Measurements from ENCODE around the gene TMEM161A.

Gene TMEM161A

GRCh38 chr19:19094513-19094912 lies 43.8 kb downstream of the TMEM161A start:
- Histone ChIP-seq H3K4me3 (ENCODE audit: extremely low read depth, insufficient read depth, low read length, poor library complexity, severe bottlenecking) (no peak overlapping the region), H3K4me1 (ENCODE audit: control insufficient read depth, insufficient read depth, low read length, poor library complexity, severe bottlenecking) (no peaks in the 10 kb centered on the region), H3K36me3 (ENCODE audit: control insufficient read depth, insufficient read depth, low read length) (no peaks in the 10 kb centered on the region), H3K27ac (ENCODE audit: low read depth, low read length, severe bottlenecking) (no peak overlapping the region), H3K9me3 (ENCODE audit: control insufficient read depth, low read length) (no peaks in the 10 kb centered on the region)
- WGBS, 2 experiments (ENCODE audit: insufficient coverage in 2 of 2): 95 to 98% methylated on average over 5 to 7 of the region's 7 CpGs

GRCh38 chr19:19087676-19088075 lies 50.6 kb downstream of the TMEM161A start:
- 63 to 76% methylated on average over 2 of the region's 2 CpGs for WGBS, 2 experiments (ENCODE audit: insufficient coverage in 2 of 2)
- Histone ChIP-seq H3K4me3 (ENCODE audit: extremely low read depth, insufficient read depth, low read length, poor library complexity, severe bottlenecking) (no peak overlapping the region), H3K4me1 (ENCODE audit: control insufficient read depth, insufficient read depth, low read length, poor library complexity, severe bottlenecking) (no peaks in the 10 kb centered on the region), H3K36me3 (ENCODE audit: control insufficient read depth, insufficient read depth, low read length) (no peaks in the 10 kb centered on the region), H3K9me3 (ENCODE audit: control insufficient read depth, low read length) (no peaks in the 10 kb centered on the region), H3K27ac (ENCODE audit: low read depth, low read length, severe bottlenecking) (no peak overlapping the region)

GRCh38 chr19:19083413-19084178 lies 54.7 kb downstream of the TMEM161A start:
- Histone ChIP-seq H3K36me3 (ENCODE audit: control insufficient read depth, insufficient read depth, low read length) (no peaks in the 10 kb centered on the region), H3K4me3 (ENCODE audit: extremely low read depth, insufficient read depth, low read length, poor library complexity, severe bottlenecking) (no peak overlapping the region)
- WGBS, 2 experiments (ENCODE audit: insufficient coverage in 2 of 2): 79 to 92% methylated on average over 8 to 9 of the region's 10 CpGs

GRCh38 chr19:19081642-19082151 lies 56.6 kb downstream of the TMEM161A start:
- Histone ChIP-seq H3K36me3 (ENCODE audit: control insufficient read depth, insufficient read depth, low read length) (no peaks in the 10 kb centered on the region), H3K9me3 (ENCODE audit: control insufficient read depth, low read length) (no peaks in the 10 kb centered on the region), H3K4me1 (ENCODE audit: control insufficient read depth, insufficient read depth, low read length, poor library complexity, severe bottlenecking) (no peaks in the 10 kb centered on the region), H3K4me3 (ENCODE audit: extremely low read depth, insufficient read depth, low read length, poor library complexity, severe bottlenecking) (no peak overlapping the region), H3K27ac (ENCODE audit: low read depth, low read length, severe bottlenecking) (no peak overlapping the region)
- WGBS, 2 experiments (ENCODE audit: insufficient coverage in 2 of 2): 88 to 89% methylated on average over 14 to 16 of the region's 16 CpGs

More at GRCh38 chr19:19083413-19084178, 54.7 kb downstream of the TMEM161A start:
- Histone ChIP-seq H3K27ac (ENCODE audit: low read depth, low read length, severe bottlenecking) (no peak overlapping the region), H3K4me1 (ENCODE audit: control insufficient read depth, insufficient read depth, low read length, poor library complexity, severe bottlenecking) (no peaks in the 10 kb centered on the region), H3K9me3 (ENCODE audit: control insufficient read depth, low read length) (no peaks in the 10 kb centered on the region)

GRCh38 chr19:19079571-19079970 lies 58.7 kb downstream of the TMEM161A start:
- WGBS, 2 experiments (ENCODE audit: insufficient coverage in 2 of 2): 80 to 100% methylated on average over 1 of the region's 1 CpG
- H3K4me1 ChIP-seq (ENCODE audit: control insufficient read depth, insufficient read depth, low read length, poor library complexity, severe bottlenecking): no peaks in the 10 kb centered on the region
- H3K9me3 ChIP-seq (ENCODE audit: control insufficient read depth, low read length): no peaks in the 10 kb centered on the region
- H3K4me3 ChIP-seq (ENCODE audit: extremely low read depth, insufficient read depth, low read length, poor library complexity, severe bottlenecking): no peak overlapping the region
- H3K36me3 ChIP-seq (ENCODE audit: control insufficient read depth, insufficient read depth, low read length): no peaks in the 10 kb centered on the region
- H3K27ac ChIP-seq (ENCODE audit: low read depth, low read length, severe bottlenecking): no peak overlapping the region

- no peaks in the 10 kb centered on the region for H3K9me3 ChIP-seq (ENCODE audit: control insufficient read depth, low read length)
- no peak overlapping the region for H3K27ac ChIP-seq (ENCODE audit: low read depth, low read length, severe bottlenecking)
- no peaks in the 10 kb centered on the region for H3K36me3 ChIP-seq (ENCODE audit: control insufficient read depth, insufficient read depth, low read length)
- no peaks in the 10 kb centered on the region for H3K4me1 ChIP-seq (ENCODE audit: control insufficient read depth, insufficient read depth, low read length, poor library complexity, severe bottlenecking)
- H3K4me3 ChIP-seq (ENCODE audit: extremely low read depth, insufficient read depth, low read length, poor library complexity, severe bottlenecking): no peak overlapping the region
- no CpG with 5 or more reads among the region's 6 CpGs for WGBS, 2 experiments (ENCODE audit: insufficient coverage in 2 of 2)
Measured at GRCh38 chr19:19078801-19079200, 59.5 kb downstream of the TMEM161A start.

- Histone ChIP-seq H3K4me3 (ENCODE audit: extremely low read depth, insufficient read depth, low read length, poor library complexity, severe bottlenecking) (no peak overlapping the region), H3K27ac (ENCODE audit: low read depth, low read length, severe bottlenecking) (no peak overlapping the region), H3K9me3 (ENCODE audit: control insufficient read depth, low read length) (no peaks in the 10 kb centered on the region), H3K4me1 (ENCODE audit: control insufficient read depth, insufficient read depth, low read length, poor library complexity, severe bottlenecking) (no peaks in the 10 kb centered on the region), H3K36me3 (ENCODE audit: control insufficient read depth, insufficient read depth, low read length) (no peaks in the 10 kb centered on the region)
- 88 to 91% methylated on average over 3 to 7 of the region's 7 CpGs for WGBS, 2 experiments (ENCODE audit: insufficient coverage in 2 of 2)
Measured at GRCh38 chr19:19077103-19077502, 61.2 kb downstream of the TMEM161A start.

GRCh38 chr19:19076476-19076875 lies 61.8 kb downstream of the TMEM161A start:
- no peak overlapping the region for H3K4me3 ChIP-seq (ENCODE audit: extremely low read depth, insufficient read depth, low read length, poor library complexity, severe bottlenecking)
- H3K9me3 ChIP-seq (ENCODE audit: control insufficient read depth, low read length): no peaks in the 10 kb centered on the region
- H3K36me3 ChIP-seq (ENCODE audit: control insufficient read depth, insufficient read depth, low read length): no peaks in the 10 kb centered on the region
- H3K27ac ChIP-seq (ENCODE audit: low read depth, low read length, severe bottlenecking): no peak overlapping the region
- no peaks in the 10 kb centered on the region for H3K4me1 ChIP-seq (ENCODE audit: control insufficient read depth, insufficient read depth, low read length, poor library complexity, severe bottlenecking)
- no CpG with 5 or more reads among the region's 1 CpG for WGBS, 2 experiments (ENCODE audit: insufficient coverage in 2 of 2)

- H3K9me3 ChIP-seq (ENCODE audit: control insufficient read depth, low read length): no peaks in the 10 kb centered on the region
- H3K4me3 ChIP-seq (ENCODE audit: extremely low read depth, insufficient read depth, low read length, poor library complexity, severe bottlenecking): no peak overlapping the region
- no peaks in the 10 kb centered on the region for H3K36me3 ChIP-seq (ENCODE audit: control insufficient read depth, insufficient read depth, low read length)
Measured at GRCh38 chr19:19075126-19075525, 63.2 kb downstream of the TMEM161A start.

GRCh38 chr19:19074196-19074882 lies 63.9 kb downstream of the TMEM161A start:
- Histone ChIP-seq H3K4me3 (ENCODE audit: extremely low read depth, insufficient read depth, low read length, poor library complexity, severe bottlenecking) (no peak overlapping the region), H3K4me1 (ENCODE audit: control insufficient read depth, insufficient read depth, low read length, poor library complexity, severe bottlenecking) (no peaks in the 10 kb centered on the region), H3K27ac (ENCODE audit: low read depth, low read length, severe bottlenecking) (no peak overlapping the region), H3K9me3 (ENCODE audit: control insufficient read depth, low read length) (no peaks in the 10 kb centered on the region), H3K36me3 (ENCODE audit: control insufficient read depth, insufficient read depth, low read length) (no peaks in the 10 kb centered on the region)
- 89 to 90% methylated on average over 10 to 13 of the region's 13 CpGs for WGBS, 2 experiments (ENCODE audit: insufficient coverage in 2 of 2)

More at GRCh38 chr19:19075126-19075525, 63.2 kb downstream of the TMEM161A start:
- WGBS, 2 experiments (ENCODE audit: insufficient coverage in 2 of 2): 85 to 92% methylated on average over 4 to 6 of the region's 8 CpGs
- H3K27ac ChIP-seq (ENCODE audit: low read depth, low read length, severe bottlenecking): no peak overlapping the region
- H3K4me1 ChIP-seq (ENCODE audit: control insufficient read depth, insufficient read depth, low read length, poor library complexity, severe bottlenecking): no peaks in the 10 kb centered on the region

- WGBS, 2 experiments (ENCODE audit: insufficient coverage in 2 of 2): 90 to 91% methylated on average over 7 of the region's 8 CpGs
- Histone ChIP-seq H3K27ac (ENCODE audit: low read depth, low read length, severe bottlenecking) (no peak overlapping the region), H3K4me3 (ENCODE audit: extremely low read depth, insufficient read depth, low read length, poor library complexity, severe bottlenecking) (no peak overlapping the region)
Measured at GRCh38 chr19:19071897-19072296, 66.4 kb downstream of the TMEM161A start.

More at GRCh38 chr19:19071897-19072296, 66.4 kb downstream of the TMEM161A start:
- H3K36me3 ChIP-seq (ENCODE audit: control insufficient read depth, insufficient read depth, low read length): no peaks in the 10 kb centered on the region
- no peaks in the 10 kb centered on the region for H3K4me1 ChIP-seq (ENCODE audit: control insufficient read depth, insufficient read depth, low read length, poor library complexity, severe bottlenecking)
- no peaks in the 10 kb centered on the region for H3K9me3 ChIP-seq (ENCODE audit: control insufficient read depth, low read length)
